ENCODE data around the gene COL4A6. TPM values are rescaled to one million over a fixed set of nuclear protein-coding genes. Genes with fewer than 3 reads are reported as not detected.

The COL4A6 gene
- total RNA-seq, 2 experiments from 2014 or later = not detected

DNA sequence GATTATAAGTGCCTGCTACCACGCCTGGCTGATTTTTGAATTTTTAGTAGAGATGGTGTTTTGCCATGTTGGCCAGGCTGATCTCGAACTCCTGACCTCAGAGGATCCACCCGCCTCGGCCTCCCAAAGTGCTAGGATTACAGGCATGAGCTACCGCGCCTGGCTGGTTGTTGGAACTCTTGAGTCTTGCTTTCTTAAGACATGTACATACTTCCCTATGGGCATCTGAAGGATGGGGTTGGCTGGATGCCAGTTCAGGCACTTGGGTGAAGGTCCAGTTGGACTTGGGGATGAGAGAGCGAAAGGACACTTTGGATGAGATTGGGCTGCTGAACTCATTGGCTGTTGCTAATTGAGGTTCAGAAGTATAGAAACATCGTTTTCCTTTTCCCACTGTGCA, 306.2 kb downstream of the COL4A6 start:
- BruUV-seq (replicated peaks) = no TSS peak
- Histone ChIP-seq H3K4me2 (ENCODE audit: low read length) (no peak overlapping the region), H3K27ac (ENCODE audit: low read depth, low read length, poor library complexity, severe bottlenecking) (no peak overlapping the region), H4K20me1 (ENCODE audit: insufficient read depth, low read length) (no peaks in the 10 kb centered on the region), H3K79me2 (ENCODE audit: insufficient read depth, low read depth, low read length) (no peaks in the 10 kb centered on the region), H3K36me3 (ENCODE audit: insufficient read depth, low read length) (peaks cover 5% of the 10 kb centered on the region), H3K4me3 (ENCODE audit: low read depth, low read length, poor library complexity, severe bottlenecking) (no peak overlapping the region), H3K4me1 (ENCODE audit: insufficient read depth, low read length, poor library complexity, severe bottlenecking) (no peaks in the 10 kb centered on the region), H3K9me2 (ENCODE audit: insufficient read depth, low read length) (no peaks in the 10 kb centered on the region), H3K9me3 (ENCODE audit: low read length) (no peaks in the 10 kb centered on the region), H2AFZ (ENCODE audit: low read length) (no peak overlapping the region)
- no peak for DNase-seq (ENCODE audit: low spot score)
- POLR2A ChIA-PET = no interaction called here
- intact Hi-C loops (cut with micrococcal nuclease; ENCODE audit: unreplicated experiment) = loop anchor here (10.0 kb wide), 1 partner anchor 107 kb away; no protein-coding TSS in a partner anchor
- CTCF ChIA-PET (ENCODE audit: unreplicated experiment) = no interaction called here
- TF ChIP-seq, protein P1, sequence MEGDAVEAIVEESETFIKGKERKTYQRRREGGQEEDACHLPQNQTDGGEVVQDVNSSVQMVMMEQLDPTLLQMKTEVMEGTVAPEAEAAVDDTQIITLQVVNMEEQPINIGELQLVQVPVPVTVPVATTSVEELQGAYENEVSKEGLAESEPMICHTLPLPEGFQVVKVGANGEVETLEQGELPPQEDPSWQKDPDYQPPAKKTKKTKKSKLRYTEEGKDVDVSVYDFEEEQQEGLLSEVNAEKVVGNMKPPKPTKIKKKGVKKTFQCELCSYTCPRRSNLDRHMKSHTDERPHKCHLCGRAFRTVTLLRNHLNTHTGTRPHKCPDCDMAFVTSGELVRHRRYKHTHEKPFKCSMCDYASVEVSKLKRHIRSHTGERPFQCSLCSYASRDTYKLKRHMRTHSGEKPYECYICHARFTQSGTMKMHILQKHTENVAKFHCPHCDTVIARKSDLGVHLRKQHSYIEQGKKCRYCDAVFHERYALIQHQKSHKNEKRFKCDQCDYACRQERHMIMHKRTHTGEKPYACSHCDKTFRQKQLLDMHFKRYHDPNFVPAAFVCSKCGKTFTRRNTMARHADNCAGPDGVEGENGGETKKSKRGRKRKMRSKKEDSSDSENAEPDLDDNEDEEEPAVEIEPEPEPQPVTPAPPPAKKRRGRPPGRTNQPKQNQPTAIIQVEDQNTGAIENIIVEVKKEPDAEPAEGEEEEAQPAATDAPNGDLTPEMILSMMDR (conservative IDR thresholded peaks at IDR 0.05; ENCODE audit: low read length) = no peak
- no peak for TF ChIP-seq EZH2phosphoT487 (IDR thresholded peaks at IDR 0.05; ENCODE audit: borderline replicate concordance, low read depth, low read length)

DNA sequence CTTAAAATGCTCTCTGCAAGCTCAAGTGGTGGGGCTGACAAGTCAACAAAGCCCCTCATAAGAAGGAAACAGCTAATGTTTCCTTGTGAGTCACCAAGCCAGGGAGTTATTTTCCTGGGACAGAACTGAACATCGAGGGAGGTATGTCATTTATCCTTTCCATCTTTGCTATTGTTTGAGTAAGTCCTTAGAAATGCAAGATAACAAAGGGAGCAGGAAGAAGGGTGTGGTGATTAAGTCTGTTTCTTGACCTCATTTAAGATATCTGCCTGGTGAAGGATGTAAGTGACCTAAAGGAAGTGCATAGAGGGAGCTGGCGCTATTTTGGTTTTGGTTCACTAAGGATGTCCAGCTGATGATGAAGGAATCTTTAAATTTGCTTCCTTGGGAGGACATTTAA, 306.8 kb downstream of the COL4A6 start:
- Histone ChIP-seq H3K4me2 (ENCODE audit: low read length) (no peak overlapping the region), H3K27ac (ENCODE audit: low read depth, low read length, poor library complexity, severe bottlenecking) (no peak overlapping the region), H3K4me1 (ENCODE audit: insufficient read depth, low read length, poor library complexity, severe bottlenecking) (no peaks in the 10 kb centered on the region), H2AFZ (ENCODE audit: low read length) (no peak overlapping the region), H3K4me3 (ENCODE audit: low read depth, low read length, poor library complexity, severe bottlenecking) (no peak overlapping the region), H3K9me3 (ENCODE audit: low read length) (no peaks in the 10 kb centered on the region), H3K9me2 (ENCODE audit: insufficient read depth, low read length) (no peaks in the 10 kb centered on the region), H4K20me1 (ENCODE audit: insufficient read depth, low read length) (no peaks in the 10 kb centered on the region), H3K36me3 (ENCODE audit: insufficient read depth, low read length) (peaks cover 7% of the 10 kb centered on the region), H3K79me2 (ENCODE audit: insufficient read depth, low read depth, low read length) (no peaks in the 10 kb centered on the region)
- no peak for DNase-seq (ENCODE audit: low spot score)
- ChIA-PET POLR2A (no interaction called here), CTCF (ENCODE audit: unreplicated experiment) (no interaction called here)
- no peak for TF ChIP-seq EZH2phosphoT487 (IDR thresholded peaks at IDR 0.05; ENCODE audit: borderline replicate concordance, low read depth, low read length)
- TF ChIP-seq, protein P1 (conservative IDR thresholded peaks at IDR 0.05; ENCODE audit: low read length) = no peak
- intact Hi-C loops (cut with micrococcal nuclease; ENCODE audit: unreplicated experiment) = loop anchor here (10.0 kb wide), 1 partner anchor 107 kb away; no protein-coding TSS in a partner anchor
- BruUV-seq (replicated peaks) = no TSS peak

DNA sequence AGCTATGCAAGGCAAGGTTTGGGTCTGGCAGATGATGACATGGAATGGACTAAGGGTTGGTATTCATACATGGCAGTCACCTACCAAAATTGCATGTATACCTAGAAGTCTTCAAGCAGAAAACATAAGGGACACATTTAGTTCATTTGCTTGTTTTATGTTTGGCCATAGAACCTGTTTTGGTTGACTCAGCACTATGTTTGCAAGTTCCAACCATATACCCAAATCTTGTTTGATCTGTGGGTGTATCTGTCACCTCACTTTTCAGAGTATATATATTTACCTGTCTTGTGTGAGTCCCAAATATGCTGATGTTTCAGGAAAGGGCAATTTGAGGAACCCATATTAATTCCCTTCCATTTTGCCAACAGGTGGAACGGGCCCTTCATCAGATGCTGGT, 307.3 kb downstream of the COL4A6 start:
- Histone ChIP-seq H3K9me2 (ENCODE audit: insufficient read depth, low read length) (no peaks in the 10 kb centered on the region), H3K4me2 (ENCODE audit: low read length) (no peak overlapping the region), H3K36me3 (ENCODE audit: insufficient read depth, low read length) (peaks cover 7% of the 10 kb centered on the region), H3K4me3 (ENCODE audit: low read depth, low read length, poor library complexity, severe bottlenecking) (no peak overlapping the region), H3K27ac (ENCODE audit: low read depth, low read length, poor library complexity, severe bottlenecking) (no peak overlapping the region), H3K9me3 (ENCODE audit: low read length) (no peaks in the 10 kb centered on the region), H3K4me1 (ENCODE audit: insufficient read depth, low read length, poor library complexity, severe bottlenecking) (no peaks in the 10 kb centered on the region), H4K20me1 (ENCODE audit: insufficient read depth, low read length) (no peaks in the 10 kb centered on the region), H2AFZ (ENCODE audit: low read length) (no peak overlapping the region), H3K79me2 (ENCODE audit: insufficient read depth, low read depth, low read length) (no peaks in the 10 kb centered on the region)
- intact Hi-C loops (cut with micrococcal nuclease; ENCODE audit: unreplicated experiment) = loop anchor here (10.0 kb wide), 1 partner anchor 106 kb away; no protein-coding TSS in a partner anchor
- DNase-seq (ENCODE audit: low spot score) = no peak
- CTCF ChIA-PET (ENCODE audit: unreplicated experiment) = no interaction called here
- BruUV-seq (replicated peaks) = no TSS peak
- TF ChIP-seq, protein P1 (conservative IDR thresholded peaks at IDR 0.05; ENCODE audit: low read length) = no peak
- TF ChIP-seq EZH2phosphoT487 (IDR thresholded peaks at IDR 0.05; ENCODE audit: borderline replicate concordance, low read depth, low read length) = no peak
- POLR2A ChIA-PET = no interaction called here

All from OCI-LY7 (cell line).